Peyer's patch (tissue), 4 donors: ENCODE measurements around the gene EML1. TPM values are rescaled to one million over a fixed set of nuclear protein-coding genes. Genes with fewer than 3 reads are reported as not detected.

ENCODE experiments used
- DNase-seq, 3 donors: peaks; one replicate each; pipeline ENCODE4 v3.0.0-alpha.2; 2017 to 2019
- H3K27ac ChIP-seq, 4 donors: fragments of 200-600 bp; sonication (generic); one replicate each; pipeline ENCODE4 v1.5.1; 2016 to 2019
- H3K27me3 ChIP-seq, 2 donors: fragments of 200-600 bp; sonication (generic); one replicate each; pipeline ENCODE4 v1.5.1; 2019
- H3K36me3 ChIP-seq, 3 donors: fragments of 200-600 bp; sonication (generic); one replicate each; pipeline ENCODE4 v1.5.1; 2016 to 2019
- H3K4me1 ChIP-seq, 4 donors: fragments of 200-600 bp; sonication (generic); one replicate each; pipeline ENCODE4 v1.5.1; 2016 to 2019
- H3K4me3 ChIP-seq, 4 donors: fragments of 200-600 bp; sonication (generic); 1 replicate in 3 of 4; 2 replicates in 1 of 4; pipeline ENCODE4 v1.5.1; 2016 to 2019; ENCODE audit warnings: mild to moderate bottlenecking in 1 of 4
- H3K9me3 ChIP-seq, 4 donors: fragments of 200-600 bp; sonication (generic); one replicate each; pipeline ENCODE4 v1.5.1; 2016 to 2019; ENCODE audit warnings: mild to moderate bottlenecking in 1 of 4
- CTCF ChIP-seq, 6 experiments: fragments of 450-650 bp in 4 of 6; fragments of 200-600 bp in 2 of 6; sonication (generic) in 1 of 6; IDR thresholded peaks; one replicate each; pipeline ENCODE4 v1.5.1; 2017 to 2019; ENCODE audit warnings: antibody characterized with exemption in 6 of 6, mild to moderate bottlenecking in 3 of 6, moderate library complexity in 1 of 6
- POLR2A ChIP-seq, 2 donors: fragments of 450-650 bp; IDR thresholded peaks; one replicate each; pipeline ENCODE4 v1.5.1; 2017; ENCODE audit warnings: antibody characterized with exemption in 2 of 2, mild to moderate bottlenecking in 2 of 2, moderate library complexity in 2 of 2
- total RNA-seq, 4 donors: library from RNA; depleted of rRNA; stranded (reverse); fragments of >200 nt; gene quantifications; one replicate each; pipeline ENCODE4 v1.1.0, GENCODE V29; 2016

The EML1 gene
- total RNA-seq, 4 donors from 2014 or later, result 12.3 to 32.2 (median 18.9) TPM

- no peaks in the 10 kb centered on the region for H3K4me1 ChIP-seq
- no peak overlapping the region for H3K4me3 ChIP-seq
- TF ChIP-seq POLR2A (IDR thresholded peaks at IDR 0.05) (no peak), CTCF (IDR thresholded peaks at IDR 0.05) (no peak)
- H3K27ac ChIP-seq, result no peak overlapping the region
- H3K9me3 ChIP-seq, result no peaks in the 10 kb centered on the region
- no peaks in the 10 kb centered on the region for H3K36me3 ChIP-seq
- no peak for DNase-seq
- no peaks in the 10 kb centered on the region for H3K27me3 ChIP-seq
Observed at GRCh38 chr14:99951085-99951484, 157.9 kb downstream of the EML1 start.

GRCh38 chr14:99952039-99952438, 158.8 kb downstream of the EML1 start:
- Histone ChIP-seq H3K27me3 (no peaks in the 10 kb centered on the region), H3K9me3 (no peaks in the 10 kb centered on the region), H3K27ac (no peak overlapping the region), H3K4me1 (no peaks in the 10 kb centered on the region), H3K36me3 (no peaks in the 10 kb centered on the region), H3K4me3 (no peak overlapping the region)
- no peak for DNase-seq
- no peak for TF ChIP-seq POLR2A (IDR thresholded peaks at IDR 0.05)
- no peak for TF ChIP-seq CTCF (IDR thresholded peaks at IDR 0.05)

DNA sequence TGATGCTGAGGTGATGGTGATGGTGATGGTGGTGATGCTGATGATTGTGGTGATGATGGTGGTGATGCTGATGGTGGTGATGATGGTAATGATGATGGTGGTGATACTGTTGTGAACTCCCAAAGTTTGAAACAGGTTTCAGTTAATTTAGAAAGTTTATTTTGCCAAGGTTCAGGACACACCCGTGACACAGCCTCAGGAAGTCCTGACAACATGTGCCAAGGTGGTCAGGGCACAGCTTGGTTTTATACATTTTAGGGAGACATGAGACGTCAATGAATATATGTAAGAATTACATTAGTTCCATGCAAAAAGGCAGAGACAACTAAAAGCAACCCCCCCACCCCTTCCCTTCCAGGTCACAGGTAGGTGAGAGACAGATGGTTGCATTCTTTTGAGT, 159.2 kb downstream of the EML1 start:
- no peak for DNase-seq
- H3K4me1 ChIP-seq, result no peaks in the 10 kb centered on the region
- no peaks in the 10 kb centered on the region for H3K27me3 ChIP-seq
- no peak overlapping the region for H3K4me3 ChIP-seq
- H3K9me3 ChIP-seq, result no peaks in the 10 kb centered on the region
- no peak for TF ChIP-seq CTCF (IDR thresholded peaks at IDR 0.05)
- TF ChIP-seq POLR2A (IDR thresholded peaks at IDR 0.05), result no peak
- no peak overlapping the region for H3K27ac ChIP-seq
- no peaks in the 10 kb centered on the region for H3K36me3 ChIP-seq

GRCh38 chr14:99955826-99956455, 162.7 kb downstream of the EML1 start:
- TF ChIP-seq POLR2A (IDR thresholded peaks at IDR 0.05) (no peak), CTCF (IDR thresholded peaks at IDR 0.05) (no peak)

DNA sequence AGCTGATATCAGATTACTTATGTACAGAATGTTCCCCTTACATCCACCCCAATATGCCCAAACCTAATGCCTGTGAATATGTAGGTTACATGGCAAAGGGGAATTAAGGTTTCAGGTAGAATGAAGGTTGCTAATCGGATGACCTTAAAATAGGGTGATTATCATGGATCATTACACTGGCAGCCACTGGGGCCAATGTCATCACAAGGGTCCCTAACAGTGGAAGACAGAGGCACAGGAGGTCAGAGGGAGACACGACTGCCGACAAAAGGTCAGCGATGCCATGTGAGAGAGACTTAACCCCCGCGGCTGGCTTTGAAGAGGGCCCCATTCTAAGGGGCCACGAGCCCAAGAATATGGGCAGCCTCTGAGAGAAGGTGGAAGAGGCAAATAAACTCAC, 165.2 kb downstream of the EML1 start:
- TF ChIP-seq CTCF (IDR thresholded peaks at IDR 0.05) (no peak), POLR2A (IDR thresholded peaks at IDR 0.05) (no peak)
- H3K27ac ChIP-seq, result no peak overlapping the region
- H3K4me1 ChIP-seq, result no peaks in the 10 kb centered on the region
- H3K36me3 ChIP-seq, result no peaks in the 10 kb centered on the region
- no peaks in the 10 kb centered on the region for H3K27me3 ChIP-seq
- no peaks in the 10 kb centered on the region for H3K9me3 ChIP-seq
- no peak overlapping the region for H3K4me3 ChIP-seq
- peak in 1 of 3 donors; percentile 38 for DNase-seq

More at GRCh38 chr14:99955826-99956455, 162.7 kb downstream of the EML1 start:
- no peak overlapping the region for H3K27ac ChIP-seq
- no peaks in the 10 kb centered on the region for H3K36me3 ChIP-seq
- no peaks in the 10 kb centered on the region for H3K9me3 ChIP-seq
- no peak overlapping the region for H3K4me3 ChIP-seq
- no peaks in the 10 kb centered on the region for H3K27me3 ChIP-seq
- H3K4me1 ChIP-seq, result no peaks in the 10 kb centered on the region
- no peak for DNase-seq
